Measurements from ENCODE around the gene PCLAF. TPM values are rescaled to one million over a fixed set of nuclear protein-coding genes. Genes with fewer than 3 reads are reported as not detected.

PCLAF gene
- total and polyA plus RNA-seq, 2 donors (not counting 3 experiments of a cell fraction or from before 2014, with no cell fraction given): 54.7 to 55.2 TPM

DNA sequence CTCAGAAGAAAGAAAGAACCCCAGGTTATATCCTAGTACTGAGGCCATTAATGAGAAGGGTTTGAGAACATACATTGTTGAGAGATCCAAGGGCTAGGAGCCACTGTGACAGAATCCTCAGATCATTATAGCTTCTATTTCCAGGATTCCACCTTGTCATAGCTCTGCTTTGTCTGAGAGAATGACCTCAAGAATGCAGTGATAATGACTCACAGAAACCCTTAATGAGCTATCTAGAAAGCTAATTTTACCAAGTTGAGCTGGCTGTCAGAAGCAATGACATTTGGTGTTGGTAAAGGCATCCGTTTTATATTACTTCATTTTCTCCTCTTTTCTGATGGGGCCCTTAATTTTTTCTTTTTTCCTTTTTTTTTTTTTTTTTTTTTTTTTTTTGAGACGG lies 17.3 kb upstream of the PCLAF start:
- Histone ChIP-seq H3K36me3 (ENCODE audit: control insufficient read depth in 2 of 2, extremely low read depth in 1 of 2, insufficient read depth in 2 of 2, low read length in 2 of 2) (peaks cover 16 to 22% of the 10 kb centered on the region in 2 experiments), H3K4me3 (replicated peaks in 1 of 3; ENCODE audit: insufficient read depth in 1 of 3, low read depth in 1 of 3, low read length in 3 of 3) (no peak overlapping the region), H3K9me3 (replicated peaks; ENCODE audit: control insufficient read depth, insufficient read depth, low read length) (no peaks in the 10 kb centered on the region), H3K4me2 (ENCODE audit: insufficient read depth, low read length) (no peak overlapping the region), H2AFZ (ENCODE audit: low read depth, low read length) (no peak overlapping the region), H3K79me2 (ENCODE audit: control insufficient read depth, insufficient read depth, low read length) (no peaks in the 10 kb centered on the region), H3K9me1 (replicated peaks; ENCODE audit: control insufficient read depth, extremely low read depth, insufficient read depth, low read length) (no peaks in the 10 kb centered on the region), H3K27me3 (ENCODE audit: control insufficient read depth in 2 of 2, insufficient read depth in 2 of 2, low read length in 2 of 2) (no peaks in the 10 kb centered on the region), H4K20me1 (replicated peaks; ENCODE audit: control insufficient read depth, extremely low read depth, insufficient read depth, low read length) (no peaks in the 10 kb centered on the region), H3K9ac (replicated peaks; ENCODE audit: extremely low read depth, insufficient read depth, low read length) (no peak overlapping the region), H3K4me1 (ENCODE audit: control insufficient read depth, extremely low read depth, insufficient read depth, low read length) (no peaks in the 10 kb centered on the region), H3K27ac (ENCODE audit: insufficient read depth, low read depth, low read length) (no peak overlapping the region)
- FAIRE-seq (no peak), DNase-seq (ENCODE audit: low read depth, low spot score) (no peak)
- BruUV-seq (replicated peaks): no TSS peak
- ChIA-PET POLR2A (interaction anchor here (0.7 kb wide), 1 partner anchor 14 kb away, joined by 4 read pairs; no protein-coding TSS in a partner anchor), CTCF (interaction anchor here (0.7 to 1.5 kb wide), 2 partner anchors 9 to 188 kb away, joined by 4 to 6 read pairs; no protein-coding TSS in a partner anchor)
- intact Hi-C loops (cut with micrococcal nuclease): no loop called here
- dilution Hi-C loops (cut with MboI; ENCODE audit: extremely low pct_ligation_motif_present, low sequenced_read_pairs): no loop called here
- TF ChIP-seq EZH2 (IDR thresholded peaks at IDR 0.05; ENCODE audit: borderline replicate concordance, low read depth, low read length, severe bottlenecking): no peak
- TF ChIP-seq, protein P1, sequence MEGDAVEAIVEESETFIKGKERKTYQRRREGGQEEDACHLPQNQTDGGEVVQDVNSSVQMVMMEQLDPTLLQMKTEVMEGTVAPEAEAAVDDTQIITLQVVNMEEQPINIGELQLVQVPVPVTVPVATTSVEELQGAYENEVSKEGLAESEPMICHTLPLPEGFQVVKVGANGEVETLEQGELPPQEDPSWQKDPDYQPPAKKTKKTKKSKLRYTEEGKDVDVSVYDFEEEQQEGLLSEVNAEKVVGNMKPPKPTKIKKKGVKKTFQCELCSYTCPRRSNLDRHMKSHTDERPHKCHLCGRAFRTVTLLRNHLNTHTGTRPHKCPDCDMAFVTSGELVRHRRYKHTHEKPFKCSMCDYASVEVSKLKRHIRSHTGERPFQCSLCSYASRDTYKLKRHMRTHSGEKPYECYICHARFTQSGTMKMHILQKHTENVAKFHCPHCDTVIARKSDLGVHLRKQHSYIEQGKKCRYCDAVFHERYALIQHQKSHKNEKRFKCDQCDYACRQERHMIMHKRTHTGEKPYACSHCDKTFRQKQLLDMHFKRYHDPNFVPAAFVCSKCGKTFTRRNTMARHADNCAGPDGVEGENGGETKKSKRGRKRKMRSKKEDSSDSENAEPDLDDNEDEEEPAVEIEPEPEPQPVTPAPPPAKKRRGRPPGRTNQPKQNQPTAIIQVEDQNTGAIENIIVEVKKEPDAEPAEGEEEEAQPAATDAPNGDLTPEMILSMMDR (IDR thresholded peaks at IDR 0.05; ENCODE audit: extremely low read depth in 1 of 2, insufficient read depth in 1 of 2, low read depth in 1 of 2, low read length in 2 of 2): no peak
- TF ChIP-seq, protein P2, sequence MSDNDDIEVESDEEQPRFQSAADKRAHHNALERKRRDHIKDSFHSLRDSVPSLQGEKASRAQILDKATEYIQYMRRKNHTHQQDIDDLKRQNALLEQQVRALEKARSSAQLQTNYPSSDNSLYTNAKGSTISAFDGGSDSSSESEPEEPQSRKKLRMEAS (IDR thresholded peaks at IDR 0.05; ENCODE audit: insufficient read depth, insufficient read length): no peak
- no peak for TF ChIP-seq FOS (IDR thresholded peaks at IDR 0.05; ENCODE audit: borderline replicate concordance, insufficient read depth, low read length)

- no peaks in the 10 kb centered on the region for H3K9me1 ChIP-seq (replicated peaks; ENCODE audit: control insufficient read depth, extremely low read depth, insufficient read depth, low read length)
- no peaks in the 10 kb centered on the region for H3K27me3 ChIP-seq (ENCODE audit: control insufficient read depth in 2 of 2, insufficient read depth in 2 of 2, low read length in 2 of 2)
- TF ChIP-seq JUN (IDR thresholded peaks at IDR 0.05; ENCODE audit: borderline replicate concordance, insufficient read depth, insufficient read length, low read depth) (no peak), POLR2A (IDR thresholded peaks at IDR 0.05; ENCODE audit: low read depth, low read length) (no peak), MYC (IDR thresholded peaks at IDR 0.05; ENCODE audit: low read depth, low read length) (no peak), GATA2 (IDR thresholded peaks at IDR 0.05; ENCODE audit: insufficient read depth, insufficient read length, low read depth, low read length) (no peak), POLR2AphosphoS5 (IDR thresholded peaks at IDR 0.05; ENCODE audit: insufficient read depth, low read depth, low read length) (no peak), EZH2 (IDR thresholded peaks at IDR 0.05; ENCODE audit: borderline replicate concordance, low read depth, low read length, severe bottlenecking) (no peak), FOS (IDR thresholded peaks at IDR 0.05; ENCODE audit: borderline replicate concordance, insufficient read depth, low read length) (no peak)
- TF ChIP-seq, protein P1 (IDR thresholded peaks at IDR 0.05; ENCODE audit: extremely low read depth in 1 of 2, insufficient read depth in 1 of 2, low read depth in 1 of 2, low read length in 2 of 2): no peak
- TF ChIP-seq, protein P2 (IDR thresholded peaks at IDR 0.05; ENCODE audit: insufficient read depth, insufficient read length): no peak
- dilution Hi-C loops (cut with MboI; ENCODE audit: extremely low pct_ligation_motif_present, low sequenced_read_pairs): no loop called here
- CTCF ChIA-PET: interaction anchor here (0.7 to 1.6 kb wide), 2 partner anchors 13 to 73 kb away, joined by 3 to 4 read pairs; no protein-coding TSS in a partner anchor
- no peak overlapping the region for H3K4me2 ChIP-seq (ENCODE audit: insufficient read depth, low read length)
- no peak overlapping the region for H3K9ac ChIP-seq (replicated peaks; ENCODE audit: extremely low read depth, insufficient read depth, low read length)
- no peak for FAIRE-seq
- H2AFZ ChIP-seq (ENCODE audit: low read depth, low read length): no peak overlapping the region
- BruUV-seq (replicated peaks): no TSS peak
- DNase-seq (ENCODE audit: low read depth, low spot score): no peak
- H3K36me3 ChIP-seq (ENCODE audit: control insufficient read depth in 2 of 2, extremely low read depth in 1 of 2, insufficient read depth in 2 of 2, low read length in 2 of 2): peaks cover 16 to 20% of the 10 kb centered on the region in 2 experiments
- no peaks in the 10 kb centered on the region for H4K20me1 ChIP-seq (replicated peaks; ENCODE audit: control insufficient read depth, extremely low read depth, insufficient read depth, low read length)
- H3K9me3 ChIP-seq (replicated peaks; ENCODE audit: control insufficient read depth, insufficient read depth, low read length): no peaks in the 10 kb centered on the region
- POLR2A ChIA-PET: interaction anchor here (1.0 kb wide), 1 partner anchor 9 kb away, joined by 3 read pairs; the partner anchor contains the start of gene TRIP4
- no peak overlapping the region for H3K27ac ChIP-seq (ENCODE audit: insufficient read depth, low read depth, low read length)
- intact Hi-C loops (cut with micrococcal nuclease): no loop called here
- H3K4me3 ChIP-seq (replicated peaks in 1 of 3; ENCODE audit: insufficient read depth in 1 of 3, low read depth in 1 of 3, low read length in 3 of 3): no peak overlapping the region
- no peaks in the 10 kb centered on the region for H3K4me1 ChIP-seq (ENCODE audit: control insufficient read depth, extremely low read depth, insufficient read depth, low read length)
- peaks cover 4% of the 10 kb centered on the region for H3K79me2 ChIP-seq (ENCODE audit: control insufficient read depth, insufficient read depth, low read length)
Observed at GRCh38 chr15:64396789-64397188, 15.5 kb upstream of the PCLAF start.

Data from endothelial cell of umbilical vein (primary cell).